HL-60/S4 treated with retinoic acid at 250 ng/mL for 4 days and 3 days (cell line): ENCODE data around the gene CFAP73.
"Not testable (repeated sequence)": the region's sequence is repeated elsewhere in the genome, so short reads cannot be mapped to it uniquely, and the experiment has no call there.

Experiments used
- in situ Hi-C: fragments of 300-500 bp; cut with MboI; formaldehyde crosslinking; loops from 2 replicates; pipeline ENCODE4 v1.7.0; 2022; ENCODE audit warnings: low sequenced_read_pairs

Gene CFAP73

GRCh38 chr12:113149361-113150150 is at the start of gene CFAP73:
TSS of gene CFAP73 (plus strand) at chr12:113149724. CDS start at chr12:113149858, 134 bp downstream.
- in situ Hi-C loops = loop anchor here (5.0 kb wide), 1 partner anchor 102 kb away; no protein-coding TSS in a partner anchor

DNA sequence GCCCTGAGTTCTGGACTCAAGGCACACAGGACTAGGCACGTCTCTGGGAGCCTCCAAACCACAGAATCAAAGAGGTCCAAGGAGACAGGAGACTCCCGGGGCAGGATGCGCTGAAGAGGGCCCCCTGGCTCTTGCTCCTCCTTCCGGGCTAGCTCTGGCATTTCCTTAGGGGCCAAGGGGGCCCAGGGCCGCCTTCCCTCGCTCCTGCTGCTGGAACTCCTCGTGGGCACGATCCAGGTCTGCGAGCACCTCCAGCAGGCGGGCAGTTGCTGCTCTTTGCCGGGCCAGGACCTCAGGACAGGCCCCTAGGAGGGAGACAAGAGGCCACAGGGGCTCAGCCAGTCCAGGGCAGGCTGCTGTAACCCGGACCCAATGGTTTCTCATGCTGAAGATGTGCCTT is 49.8 kb upstream of the CFAP73 start:
- in situ Hi-C loops = no loop called here

DNA sequence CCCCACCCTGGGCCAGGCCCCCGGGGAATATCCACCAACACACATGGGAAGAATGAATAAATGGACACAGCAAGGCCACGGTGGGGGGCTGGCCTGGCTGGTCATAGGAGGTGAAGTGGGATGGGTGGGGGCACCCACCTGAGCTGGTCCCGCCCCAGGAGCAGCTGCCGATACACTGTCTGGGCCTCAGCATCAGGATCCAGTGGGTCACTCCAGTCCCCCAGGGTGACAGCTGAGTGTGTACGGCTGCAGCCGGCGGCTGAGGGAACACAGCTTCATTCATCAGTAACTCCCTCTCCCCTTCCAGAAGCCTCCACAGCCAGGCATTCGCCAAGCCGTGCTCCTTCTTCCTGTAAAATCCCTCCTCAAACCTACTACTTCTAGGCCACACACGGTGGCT is 47.8 kb upstream of the CFAP73 start:
- in situ Hi-C loops = no loop called here

DNA sequence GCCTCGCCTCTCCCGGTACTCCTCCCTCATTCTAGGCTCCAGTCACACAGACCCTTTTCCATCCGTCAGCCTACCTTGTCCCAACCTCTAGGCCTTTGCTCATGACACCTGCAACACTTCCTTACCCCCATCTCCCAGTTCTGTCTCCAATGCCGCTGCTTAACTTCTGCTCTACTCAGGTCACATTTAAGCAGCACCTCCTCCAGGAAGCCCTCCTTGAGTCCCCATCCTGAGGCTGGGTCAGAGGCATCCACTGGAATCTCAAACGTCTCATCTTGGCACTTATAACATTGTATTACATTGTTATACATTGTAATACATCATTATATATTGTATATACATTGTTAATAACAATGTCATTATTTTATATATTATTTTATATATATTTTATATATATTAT is 46.7 kb upstream of the CFAP73 start:
- in situ Hi-C loops = no loop called here

GRCh38 chr12:113103756-113104450 is 45.6 kb upstream of the CFAP73 start:
- in situ Hi-C loops = no loop called here

- in situ Hi-C loops = no loop called here
Measured at GRCh38 chr12:113104953-113105510, 44.5 kb upstream of the CFAP73 start.

GRCh38 chr12:113105606-113106271 is 43.8 kb upstream of the CFAP73 start:
- in situ Hi-C loops = no loop called here

- in situ Hi-C loops = no loop called here
Measured at GRCh38 chr12:113106361-113106760, 43.2 kb upstream of the CFAP73 start.

DNA sequence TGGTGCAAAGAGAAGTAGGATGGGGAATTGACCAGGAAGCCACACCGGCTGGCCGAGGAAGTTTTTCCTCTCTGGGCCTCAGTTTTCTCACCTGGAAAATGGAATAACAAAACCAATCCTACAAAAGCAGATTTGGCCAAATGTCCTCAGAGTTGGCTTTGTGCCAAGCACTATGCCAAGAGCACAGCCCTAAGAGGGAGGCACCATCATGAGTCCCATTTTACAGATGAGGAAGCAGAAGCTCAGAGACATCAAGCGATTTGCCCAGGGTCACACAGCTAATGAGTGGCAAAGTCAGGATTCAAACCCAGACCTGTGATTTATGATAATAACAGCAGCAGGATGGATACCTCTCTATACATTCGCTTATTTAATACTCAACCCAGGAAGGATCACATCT is 41.2 kb upstream of the CFAP73 start:
- in situ Hi-C loops = no loop called here

- in situ Hi-C loops = no loop called here
Measured at GRCh38 chr12:113109360-113109759, 40.2 kb upstream of the CFAP73 start.

DNA sequence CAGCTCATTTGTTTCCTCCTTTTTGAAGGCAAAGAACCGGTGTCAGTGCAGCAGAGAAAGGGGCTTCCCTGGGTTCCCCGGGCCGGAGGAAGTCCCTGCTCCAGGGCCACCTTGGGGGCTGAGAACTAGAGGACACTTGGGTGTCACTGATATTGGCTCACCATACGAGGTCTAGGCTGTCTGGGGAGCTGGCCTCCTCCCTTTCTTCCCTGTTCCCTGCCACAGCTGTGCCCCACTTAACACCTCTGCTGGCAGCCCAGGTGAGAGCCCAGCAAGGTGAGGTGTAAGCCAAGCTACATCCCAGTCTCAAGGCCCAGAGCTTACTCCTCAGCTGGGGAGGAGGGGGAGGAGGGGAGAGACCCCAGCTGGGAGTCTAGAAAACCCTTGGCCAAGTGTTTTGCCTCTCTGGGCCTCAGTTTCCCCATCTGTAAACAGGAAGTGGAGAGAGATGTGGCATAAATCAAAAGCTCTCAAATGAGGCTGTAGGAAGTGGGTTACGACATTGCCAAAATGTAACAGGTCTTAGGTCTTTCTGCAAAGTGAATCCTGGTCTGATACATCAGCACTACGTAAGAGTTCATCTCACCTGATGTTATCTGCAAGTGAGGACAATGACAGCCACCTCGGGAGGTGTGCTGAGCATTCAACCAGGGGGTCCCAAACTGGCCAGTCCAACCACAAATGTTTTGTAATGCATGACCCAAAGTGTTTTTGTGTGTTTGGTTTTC is 39.5 kb upstream of the CFAP73 start:
- in situ Hi-C loops = no loop called here

DNA sequence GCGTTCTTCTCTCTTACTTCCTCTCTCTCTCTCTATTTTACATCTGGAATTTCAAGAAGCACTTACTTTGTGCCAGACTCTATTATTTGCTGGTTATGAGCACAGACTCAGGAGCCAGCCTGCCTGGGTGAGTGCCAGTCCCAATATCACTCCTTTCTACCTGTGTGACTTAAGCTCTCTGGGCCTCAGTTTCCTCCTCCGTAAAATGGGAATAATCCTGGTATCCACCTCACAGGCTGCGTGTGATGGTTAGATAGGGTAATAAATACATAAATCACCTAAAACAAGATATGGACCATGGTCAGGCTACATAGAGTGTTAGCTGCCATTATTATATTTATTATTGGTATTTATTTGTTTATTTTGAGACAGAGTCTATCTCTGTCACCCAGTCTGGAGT is 38.3 kb upstream of the CFAP73 start:
- in situ Hi-C loops = no loop called here

- in situ Hi-C loops = no loop called here
Measured at GRCh38 chr12:113112043-113112899, 37.3 kb upstream of the CFAP73 start.

GRCh38 chr12:113113397-113113796 is 36.1 kb upstream of the CFAP73 start:
- in situ Hi-C loops = no loop called here

GRCh38 chr12:113114447-113115178 is 34.9 kb upstream of the CFAP73 start:
- in situ Hi-C loops = no loop called here

- in situ Hi-C loops = no loop called here
Measured at GRCh38 chr12:113115455-113116126, 33.9 kb upstream of the CFAP73 start.

DNA sequence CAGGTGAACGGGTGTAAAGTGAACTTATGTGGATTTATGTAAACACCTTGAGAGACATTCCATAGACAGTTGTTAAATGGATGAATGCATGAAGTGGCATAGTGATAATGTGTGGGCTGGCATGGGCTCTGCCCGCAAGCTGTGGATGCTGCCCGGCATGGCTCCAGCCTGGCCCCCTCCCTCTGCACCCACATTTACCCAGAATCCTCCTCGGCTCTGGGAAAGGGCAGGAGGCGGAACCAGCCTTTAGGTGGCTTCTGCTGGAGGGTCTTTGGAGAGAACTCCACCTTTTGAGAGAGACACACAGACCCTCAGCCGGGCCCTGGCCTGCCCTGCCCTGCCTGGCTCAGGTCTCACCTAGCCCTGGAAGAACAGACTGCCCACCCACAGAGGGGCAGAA is 32.6 kb upstream of the CFAP73 start:
- in situ Hi-C loops = no loop called here

DNA sequence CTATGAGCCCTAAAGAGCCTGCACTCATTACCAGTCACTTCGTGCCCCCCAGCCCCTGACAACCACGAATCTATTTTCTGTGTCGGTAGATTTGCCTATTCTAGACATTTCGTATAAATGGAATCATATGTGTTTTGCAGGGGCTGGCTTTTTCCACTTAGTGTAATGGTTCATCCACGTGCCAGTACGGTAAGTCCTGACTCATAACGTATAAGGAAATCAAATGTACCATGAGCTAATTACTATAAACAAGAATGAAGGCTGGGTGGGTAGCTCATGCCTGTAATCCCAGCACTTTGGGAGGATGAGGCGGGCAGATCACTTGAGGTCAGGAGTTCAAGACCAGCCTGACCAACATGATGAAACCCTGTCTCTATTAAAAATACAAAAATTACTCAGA is 31.8 kb upstream of the CFAP73 start:
- in situ Hi-C loops = not testable (repeated sequence)

DNA sequence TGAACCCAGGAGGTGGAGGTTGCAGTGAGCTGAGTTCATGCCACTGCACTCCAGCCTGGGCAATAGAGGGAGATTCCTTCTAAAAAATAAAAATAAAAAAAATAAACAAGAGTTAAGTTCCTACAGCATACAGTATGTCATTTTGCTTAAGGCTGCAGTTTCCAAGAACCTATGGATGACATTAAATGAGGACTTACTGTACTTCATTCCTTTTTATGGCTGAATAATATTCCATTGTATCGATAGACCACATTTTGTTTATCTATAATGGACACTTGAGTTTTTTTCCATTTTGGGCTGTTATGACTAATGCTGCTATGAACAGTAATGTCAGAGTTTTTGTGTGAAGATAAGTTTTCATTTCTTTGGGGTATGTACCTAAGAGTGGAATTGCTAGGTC is 31.4 kb upstream of the CFAP73 start:
- in situ Hi-C loops = no loop called here
